ENCODE results near the gene ZNF552.

DNA sequence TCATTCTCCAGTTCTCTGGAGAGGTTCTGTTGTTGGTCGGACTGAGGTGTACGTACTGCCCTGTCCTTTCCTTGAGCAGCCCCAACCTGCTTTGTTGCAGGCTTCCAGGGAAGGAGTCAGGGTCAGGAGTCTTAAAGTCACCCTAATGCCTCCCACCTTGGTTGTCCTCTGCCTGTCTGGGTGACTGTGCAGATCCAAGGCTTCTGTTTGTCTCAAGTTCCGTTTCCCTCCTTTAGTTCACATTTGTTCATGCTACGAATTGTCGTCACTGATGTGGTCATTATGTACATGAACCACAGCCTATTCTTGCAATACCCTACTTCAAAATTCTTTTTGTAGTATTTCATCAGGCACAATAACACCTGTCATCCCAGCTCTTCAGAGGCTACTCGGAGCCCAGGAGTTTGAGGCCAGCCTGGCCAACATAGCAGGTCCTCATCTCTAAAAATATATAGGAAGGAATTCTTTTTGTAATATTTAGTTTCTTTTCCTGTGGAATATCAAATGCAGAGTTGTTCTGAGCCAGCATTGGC is 37.9 kb downstream of the ZNF552 start:
- TF ChIP-seq POLR2A (IDR thresholded peaks at IDR 0.05): no peak
- TF ChIP-seq, protein P1, sequence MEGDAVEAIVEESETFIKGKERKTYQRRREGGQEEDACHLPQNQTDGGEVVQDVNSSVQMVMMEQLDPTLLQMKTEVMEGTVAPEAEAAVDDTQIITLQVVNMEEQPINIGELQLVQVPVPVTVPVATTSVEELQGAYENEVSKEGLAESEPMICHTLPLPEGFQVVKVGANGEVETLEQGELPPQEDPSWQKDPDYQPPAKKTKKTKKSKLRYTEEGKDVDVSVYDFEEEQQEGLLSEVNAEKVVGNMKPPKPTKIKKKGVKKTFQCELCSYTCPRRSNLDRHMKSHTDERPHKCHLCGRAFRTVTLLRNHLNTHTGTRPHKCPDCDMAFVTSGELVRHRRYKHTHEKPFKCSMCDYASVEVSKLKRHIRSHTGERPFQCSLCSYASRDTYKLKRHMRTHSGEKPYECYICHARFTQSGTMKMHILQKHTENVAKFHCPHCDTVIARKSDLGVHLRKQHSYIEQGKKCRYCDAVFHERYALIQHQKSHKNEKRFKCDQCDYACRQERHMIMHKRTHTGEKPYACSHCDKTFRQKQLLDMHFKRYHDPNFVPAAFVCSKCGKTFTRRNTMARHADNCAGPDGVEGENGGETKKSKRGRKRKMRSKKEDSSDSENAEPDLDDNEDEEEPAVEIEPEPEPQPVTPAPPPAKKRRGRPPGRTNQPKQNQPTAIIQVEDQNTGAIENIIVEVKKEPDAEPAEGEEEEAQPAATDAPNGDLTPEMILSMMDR (IDR thresholded peaks at IDR 0.05 in 4 of 5, conservative IDR thresholded peaks at IDR 0.05 in 1 of 5): no peak

Data from gastrocnemius medialis (tissue), 4 donors.